A673 (cell line): ENCODE data around the gene PCDHA9. TPM values are rescaled to one million over a fixed set of nuclear protein-coding genes. Genes with fewer than 3 reads are reported as not detected.
"Not testable (repeated sequence)": the region's sequence is repeated elsewhere in the genome, so short reads cannot be mapped to it uniquely, and the experiment has no call there.

Source experiments
- BruUV-seq: library from RNA; stranded (reverse); fragments of 400-500 nt; replicated peaks from 2 replicates; lab custom pipeline; 2021; lab: Mats Ljungman, UMichigan
- CTCF ChIA-PET: fragments of 300-600 bp; sonication (Branson Sonifier 250); formaldehyde crosslinking; loops from one replicate; lab custom pipeline; 2022; ENCODE audit warnings: antibody characterized with exemption; lab: Charles Lee
- POLR2A ChIA-PET: fragments of 300-600 bp; sonication (Branson Sonifier 250); formaldehyde crosslinking; loops from one replicate; lab custom pipeline; 2022; ENCODE audit warnings: antibody characterized with exemption; ENCODE audit not compliant: low non-redundant PET; lab: Charles Lee
- DNase-seq: peaks from one replicate; pipeline ENCODE4 v3.0.0-alpha.2; 2015; ENCODE audit warnings: low spot score
- H3K27ac ChIP-seq: fragments of 200-600 bp; sonication (generic); 2 replicates; pipeline ENCODE4 v1.5.1; 2016; ENCODE audit warnings: mixed run types, low read depth, mild to moderate bottlenecking, mixed read lengths, antibody characterized with exemption, low read length; ENCODE audit not compliant: poor library complexity, severe bottlenecking
- H3K27me3 ChIP-seq: fragments of 200-600 bp; sonication (generic); replicated peaks from 2 replicates; pipeline ENCODE4 v1.6.1; 2017; ENCODE audit warnings: mixed run types, low read depth, mild to moderate bottlenecking, mixed read lengths, antibody characterized with exemption, low read length; ENCODE audit not compliant: insufficient read depth, poor library complexity
- H3K36me3 ChIP-seq: fragments of 200-600 bp; sonication (generic); 2 replicates; pipeline ENCODE4 v1.6.1; 2016; ENCODE audit warnings: mixed run types, mild to moderate bottlenecking, mixed read lengths, antibody characterized with exemption, low read length; ENCODE audit not compliant: insufficient read depth, poor library complexity, severe bottlenecking
- H3K4me1 ChIP-seq: fragments of 200-600 bp; sonication (generic); 2 replicates; pipeline ENCODE4 v1.6.1; 2017; ENCODE audit warnings: mixed run types, mild to moderate bottlenecking, mixed read lengths, antibody characterized with exemption, low read length; ENCODE audit not compliant: insufficient read depth, poor library complexity, severe bottlenecking
- H3K4me3 ChIP-seq: fragments of 200-600 bp; sonication (generic); 2 replicates; pipeline ENCODE4 v1.5.1; 2016; ENCODE audit warnings: low read depth, mixed run types, mild to moderate bottlenecking, mixed read lengths, low read length; ENCODE audit not compliant: poor library complexity, severe bottlenecking
- H3K9me3 ChIP-seq: fragments of 200-600 bp; sonication (generic); 2 replicates; pipeline ENCODE4 v1.6.1; 2016; ENCODE audit warnings: mixed run types, low read depth, mild to moderate bottlenecking, mixed read lengths, antibody characterized with exemption, low read length; ENCODE audit not compliant: poor library complexity, severe bottlenecking
- CTCF ChIP-seq: fragments of 300-800, 200-600 bp; sonication (generic); conservative IDR thresholded peaks from 2 replicates; pipeline ENCODE4 v1.5.1; 2017; ENCODE audit warnings: low read depth, mild to moderate bottlenecking, antibody characterized with exemption, low read length, moderate library complexity, mixed read lengths
- EZH2 ChIP-seq: fragments of 200-600 bp; sonication (generic); IDR thresholded peaks from 2 replicates; pipeline ENCODE4 v1.6.1; 2017; ENCODE audit warnings: borderline replicate concordance, low read depth, mild to moderate bottlenecking, mixed read lengths, antibody characterized with exemption, low read length; ENCODE audit not compliant: poor library complexity, severe bottlenecking
- intact Hi-C: fragments of 100-400 bp; cut with micrococcal nuclease; formaldehyde crosslinking; loops from one replicate; pipeline ENCODE4 v1.10.0; 2022; ENCODE audit not compliant: unreplicated experiment
- total RNA-seq: library from RNA; stranded (reverse); gene quantifications from 2 replicates; pipeline ENCODE4 v1.2.3, GENCODE V29; 2021

PCDHA9 gene
- total RNA-seq, 1 experiment from 2014 or later = 0.37 TPM

- ChIA-PET POLR2A (interaction anchor here (0.6 kb wide), 1 partner anchor 232 kb away, joined by 3 read pairs; no protein-coding TSS in a partner anchor), CTCF (interaction anchor here (0.6 to 1.8 kb wide), 12 partner anchors 10 to 199 kb away, joined by 3 to 13 read pairs (median 4); partner anchors contain the start of genes PCDHA10, PCDHA12, PCDHA13 and PCDHA5)
- no peak for TF ChIP-seq EZH2
- peak; percentile 71 for TF ChIP-seq CTCF
- Histone ChIP-seq H3K4me1 (no peaks in the 10 kb centered on the region), H3K27ac (no peak within 1 kb of the TSS), H3K27me3 (no peaks in the 10 kb centered on the region), H3K4me3 (peak within 1 kb of the TSS; percentile 52), H3K9me3 (no peaks in the 10 kb centered on the region), H3K36me3 (no peaks in the 10 kb centered on the region)
- peak; percentile 76 for DNase-seq
- BruUV-seq = no TSS peak
- intact Hi-C loops = no loop called here
These were observed 6.9 kb upstream of the PCDHA9 start, which contains the start of gene PCDHA8 for GRCh38 chr5:140840978-140841962. TSS of gene PCDHA8 (plus strand) at chr5:140841187. CDS start at chr5:140841322, 135 bp downstream.

- no TSS peak for BruUV-seq
- Histone ChIP-seq H3K36me3 (no peaks in the 10 kb centered on the region), H3K4me1 (no peaks in the 10 kb centered on the region), H3K27me3 (no peaks in the 10 kb centered on the region), H3K9me3 (no peaks in the 10 kb centered on the region), H3K4me3 (no peak overlapping the region), H3K27ac (no peak overlapping the region)
- TF ChIP-seq EZH2 (no peak), CTCF (no peak)
- ChIA-PET POLR2A (no interaction called here), CTCF (no interaction called here)
- intact Hi-C loops = no loop called here
- DNase-seq = no peak
These were observed 5.1 kb upstream of the PCDHA9 start for GRCh38 chr5:140842798-140843733.

DNA sequence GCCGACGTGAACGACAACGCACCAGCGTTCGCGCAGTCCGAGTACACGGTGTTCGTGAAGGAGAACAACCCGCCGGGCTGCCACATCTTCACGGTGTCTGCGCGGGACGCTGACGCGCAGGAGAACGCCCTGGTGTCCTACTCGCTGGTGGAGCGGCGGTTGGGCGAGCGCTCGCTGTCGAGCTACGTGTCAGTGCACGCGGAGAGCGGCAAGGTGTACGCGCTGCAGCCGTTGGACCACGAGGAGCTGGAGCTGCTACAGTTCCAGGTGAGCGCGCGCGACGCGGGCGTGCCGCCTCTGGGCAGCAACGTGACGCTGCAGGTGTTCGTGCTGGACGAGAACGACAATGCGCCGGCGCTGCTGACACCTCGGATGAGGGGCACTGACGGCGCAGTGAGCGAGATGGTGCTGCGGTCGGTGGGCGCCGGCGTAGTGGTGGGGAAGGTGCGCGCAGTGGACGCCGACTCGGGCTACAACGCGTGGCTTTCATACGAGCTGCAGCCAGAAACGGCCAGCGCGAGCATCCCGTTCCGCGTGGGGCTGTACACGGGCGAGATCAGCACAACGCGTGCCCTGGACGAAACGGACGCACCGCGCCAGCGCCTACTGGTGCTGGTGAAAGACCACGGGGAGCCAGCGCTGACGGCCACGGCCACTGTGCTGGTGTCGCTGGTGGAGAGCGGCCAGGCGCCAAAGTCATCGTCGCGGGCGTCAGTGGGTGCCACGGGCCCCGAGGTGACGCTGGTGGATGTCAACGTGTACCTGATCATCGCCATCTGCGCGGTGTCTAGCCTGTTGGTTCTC is 1.9 kb downstream of the PCDHA9 start:
- DNase-seq, H3K9me3 ChIP-seq, CTCF ChIA-PET, H3K36me3 ChIP-seq, H3K27ac ChIP-seq, H3K27me3 ChIP-seq, H3K4me3 ChIP-seq, H3K4me1 ChIP-seq, POLR2A ChIA-PET, intact Hi-C loops, BruUV-seq: not testable (repeated sequence)
